GM19372 (cell line): ENCODE results near the gene METTL6.
"Not testable (repeated sequence)": the region's sequence is repeated elsewhere in the genome, so short reads cannot be mapped to it uniquely, and the experiment has no call there.

Experiments used
- ATAC-seq: cut with Tn5 transposase; IDR thresholded peaks from one replicate; pipeline ENCODE4 v1.9.1; 2021; ENCODE audit warnings: mild to moderate bottlenecking, low read depth, moderate library complexity; ENCODE audit not compliant: unreplicated experiment

Gene METTL6

GRCh38 chr3:15377961-15378791 is 49.2 kb downstream of the METTL6 start:
- peak; percentile 81 for ATAC-seq

- no peak for ATAC-seq
Observed at GRCh38 chr3:15375461-15376000, 51.8 kb downstream of the METTL6 start.

GRCh38 chr3:15372918-15373317 is 54.4 kb downstream of the METTL6 start:
- ATAC-seq: no peak

DNA sequence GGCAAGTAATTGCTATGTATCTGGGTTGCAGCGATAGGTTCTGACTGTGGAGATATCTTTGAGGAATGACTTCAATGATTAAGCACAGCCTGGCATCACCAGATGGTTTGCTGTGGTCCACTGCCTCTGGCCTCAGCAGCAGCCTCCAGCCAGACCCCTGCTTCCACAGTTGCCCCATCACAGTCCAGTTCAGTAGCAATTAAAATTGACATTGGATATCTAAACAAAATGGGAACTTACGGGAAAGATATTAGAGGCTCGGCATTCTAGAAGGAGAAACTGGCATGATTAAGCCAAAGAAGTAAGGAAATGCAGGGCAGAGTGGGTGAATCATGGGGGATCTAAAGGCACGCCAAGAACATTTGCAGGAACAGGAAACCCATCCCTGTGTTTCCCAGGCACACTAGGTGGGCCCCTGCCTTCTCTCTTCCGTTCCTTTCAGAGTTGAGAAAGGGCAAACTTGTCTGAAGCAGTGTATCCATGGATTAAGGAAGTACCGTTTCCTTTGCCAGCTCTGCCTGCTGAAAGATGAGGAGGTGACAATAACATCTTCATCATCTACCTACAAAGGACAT is 58.7 kb downstream of the METTL6 start:
- no peak for ATAC-seq

DNA sequence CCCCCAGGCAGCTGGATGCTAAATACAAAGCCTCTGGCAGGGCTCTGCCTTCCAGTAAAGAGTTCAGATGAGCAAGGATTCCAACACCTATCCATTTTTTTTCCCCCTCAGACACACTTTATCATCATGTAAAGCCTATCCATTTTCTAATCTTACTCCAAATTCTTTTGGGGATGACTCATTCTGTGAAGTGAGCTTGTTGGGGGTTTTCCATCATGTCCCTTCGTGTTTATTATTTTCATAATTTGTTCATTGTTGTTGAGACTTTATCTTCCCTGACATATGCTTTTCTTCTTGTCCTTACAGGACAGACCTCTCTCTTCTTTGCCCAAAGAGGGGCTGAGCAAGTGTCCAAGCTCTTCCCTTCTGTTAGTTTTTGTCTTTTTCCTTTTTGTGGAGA is 60.3 kb downstream of the METTL6 start:
- ATAC-seq: no peak

- not testable (repeated sequence) for ATAC-seq
Observed at GRCh38 chr3:15364078-15364477, 63.3 kb downstream of the METTL6 start.

DNA sequence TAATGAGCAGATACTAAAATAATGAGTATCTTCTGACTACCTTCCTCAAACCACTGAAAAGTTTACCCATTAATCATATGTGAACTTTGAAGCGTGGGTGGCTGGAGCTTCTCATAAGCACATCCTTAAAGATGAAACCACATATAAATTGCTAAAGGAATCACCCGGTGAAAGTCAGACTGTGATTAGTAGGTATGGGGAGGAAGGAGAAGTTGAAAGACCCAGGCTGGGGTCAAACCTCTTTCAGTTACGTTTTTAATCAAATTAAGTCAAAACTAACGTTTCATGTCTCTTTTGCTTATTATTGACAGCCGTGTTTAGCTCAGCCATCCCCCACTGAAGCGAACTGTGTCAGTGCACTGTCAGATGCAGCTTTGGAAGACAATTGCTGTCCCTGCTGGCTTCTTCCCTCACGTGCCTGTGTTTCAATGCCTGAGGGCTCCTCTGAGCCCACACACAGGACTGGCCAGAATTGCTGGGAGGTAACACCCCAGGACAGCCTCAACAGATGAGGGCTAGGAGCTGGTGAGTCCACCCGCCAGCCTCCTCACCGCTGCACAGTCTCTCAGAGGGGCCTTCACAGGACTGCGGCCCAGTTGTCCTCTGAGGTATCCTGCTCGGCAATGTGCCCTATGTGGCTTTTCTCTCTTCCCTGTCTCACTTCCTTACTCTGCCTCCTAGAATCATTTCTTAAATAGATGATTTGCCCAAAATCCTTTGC is 65.7 kb downstream of the METTL6 start:
- peak; percentile 70 for ATAC-seq

DNA sequence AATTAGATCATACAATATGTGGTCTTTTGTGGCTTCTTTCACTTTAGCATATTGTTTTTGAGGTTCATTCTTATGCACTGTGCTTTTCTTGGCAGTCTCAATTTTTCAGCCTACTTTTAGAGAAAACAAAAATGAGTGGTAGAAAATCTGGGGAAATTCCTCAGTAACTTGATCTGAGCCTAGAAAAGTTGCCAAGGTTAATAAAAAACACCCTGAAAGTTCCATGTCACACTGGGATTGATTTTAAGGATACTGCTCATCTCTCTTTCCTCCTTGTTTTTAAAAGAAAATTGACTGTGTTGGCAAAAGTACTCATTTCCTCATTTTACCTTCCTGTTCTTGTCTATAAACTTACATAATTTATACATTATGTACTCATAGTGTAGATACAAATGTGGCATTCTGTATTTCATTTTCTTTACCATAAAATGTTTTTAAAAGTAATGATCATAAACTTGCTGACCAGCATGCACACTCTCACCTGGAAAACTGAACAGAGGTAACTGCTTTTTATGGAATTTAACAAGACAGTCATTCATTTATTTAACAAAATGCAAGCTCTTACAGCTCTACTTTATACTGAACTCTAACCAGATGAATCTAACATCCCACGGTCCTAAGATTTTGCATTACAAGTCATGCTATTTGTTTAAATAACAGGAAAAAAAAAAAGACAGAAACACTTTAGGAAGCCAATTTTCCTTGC is 66.4 kb downstream of the METTL6 start:
- ATAC-seq: peak; percentile 10
